Cardiac muscle cell (in vitro differentiated cells and primary cell): ENCODE results near the gene NEDD4L. TPM values are rescaled to one million over a fixed set of nuclear protein-coding genes. Genes with fewer than 3 reads are reported as not detected.
"Not testable (repeated sequence)": the region's sequence is repeated elsewhere in the genome, so short reads cannot be mapped to it uniquely, and the experiment has no call there.

Experiments used
- DNase-seq, 2 donors: peaks; one replicate each; pipeline versions ENCODE4 v3.0.0 to v3.0.0-alpha.2; 2010 to 2017; ENCODE audit warnings: low read depth in 1 of 2, low spot score in 1 of 2
- H3K27ac ChIP-seq: fragments of 200-600 bp; sonication (generic); 2 replicates; pipeline ENCODE4 v1.5.1; 2016
- H3K27me3 ChIP-seq: fragments of 200-600 bp; sonication (generic); 2 replicates; pipeline ENCODE4 v1.6.0; 2016; ENCODE audit warnings: control low read depth
- H3K36me3 ChIP-seq: fragments of 200-600 bp; sonication (generic); 2 replicates; pipeline ENCODE4 v1.5.1; 2016; ENCODE audit warnings: control low read depth
- H3K4me1 ChIP-seq: fragments of 200-600 bp; sonication (generic); 2 replicates; pipeline ENCODE4 v1.8.1; 2017; ENCODE audit warnings: low read depth, mild to moderate bottlenecking, mixed run types
- H3K4me3 ChIP-seq: fragments of 200-600 bp; sonication (generic); 2 replicates; pipeline ENCODE4 v1.5.1; 2016; ENCODE audit warnings: mild to moderate bottlenecking
- H3K9me3 ChIP-seq: fragments of 200-600 bp; sonication (generic); 2 replicates; pipeline ENCODE4 v1.5.1; 2017; ENCODE audit warnings: low read depth, mild to moderate bottlenecking, control low read depth
- CTCF ChIP-seq: IDR thresholded peaks from 2 replicates; pipeline ENCODE4 v1.5.1; 2012; ENCODE audit warnings: low read depth, mild to moderate bottlenecking, low read length
- polyA plus RNA-seq: library from polyadenylated mRNA; unstranded; fragments of >200 nt; fragmentation: Nextera tagmentation; extraction: Ambion mirVana; gene quantifications from 2 replicates; pipeline ENCODE4 v1.2.1, GENCODE V29; 2016
- total RNA-seq: library from RNA; depleted of rRNA; stranded (reverse); fragments of >200 nt; gene quantifications from 2 replicates; pipeline ENCODE4 v1.2.3, GENCODE V29; 2016

NEDD4L gene
- total and polyA plus RNA-seq, 2 experiments from 2014 or later = 30.8 to 40.5 TPM

DNA sequence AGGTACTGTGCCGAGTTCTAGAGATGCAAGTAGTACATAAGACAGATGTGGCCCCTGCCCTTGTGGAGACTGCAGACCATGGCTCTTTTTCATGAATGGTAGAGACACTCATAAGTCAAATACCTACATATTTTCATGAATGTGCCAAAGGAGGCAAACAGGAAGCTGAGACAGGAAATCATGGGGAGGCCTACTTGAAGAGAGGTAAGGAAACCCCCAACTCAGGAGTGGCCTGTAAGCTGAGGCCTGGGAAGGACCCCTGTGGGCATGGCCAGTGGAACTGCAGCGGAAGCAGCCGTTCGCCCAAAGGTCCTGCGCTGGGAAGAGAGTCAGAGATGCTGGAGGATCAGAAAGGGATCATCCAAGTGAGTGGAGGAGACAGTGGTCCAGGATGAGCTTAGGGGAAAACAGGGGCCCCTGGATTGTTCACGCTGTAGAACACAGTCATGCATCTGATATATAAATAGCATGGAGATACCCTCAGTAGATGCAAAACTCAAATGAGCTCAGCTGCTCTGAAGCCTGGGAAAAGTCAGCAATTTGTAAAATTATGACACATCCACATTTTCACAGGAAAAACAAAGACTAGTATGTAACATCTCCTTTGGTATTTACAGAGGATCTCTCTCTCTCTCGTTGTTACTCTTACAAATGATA lies 228.9 kb downstream of the NEDD4L start:
- no peak overlapping the region for H3K4me3 ChIP-seq
- no peak overlapping the region for H3K27ac ChIP-seq
- no peaks in the 10 kb centered on the region for H3K9me3 ChIP-seq
- H3K36me3 ChIP-seq = no peaks in the 10 kb centered on the region
- TF ChIP-seq CTCF = no peak
- no peak for DNase-seq
- no peaks in the 10 kb centered on the region for H3K27me3 ChIP-seq
- H3K4me1 ChIP-seq = peaks cover 23% of the 10 kb centered on the region

GRCh38 chr18:58275176-58275575 lies 231.2 kb downstream of the NEDD4L start:
- Histone ChIP-seq H3K36me3 (no peaks in the 10 kb centered on the region), H3K27ac (no peak overlapping the region), H3K4me3 (no peak overlapping the region), H3K9me3 (no peaks in the 10 kb centered on the region), H3K4me1 (peaks cover 23% of the 10 kb centered on the region), H3K27me3 (no peaks in the 10 kb centered on the region)
- no peak for DNase-seq
- no peak for TF ChIP-seq CTCF

DNA sequence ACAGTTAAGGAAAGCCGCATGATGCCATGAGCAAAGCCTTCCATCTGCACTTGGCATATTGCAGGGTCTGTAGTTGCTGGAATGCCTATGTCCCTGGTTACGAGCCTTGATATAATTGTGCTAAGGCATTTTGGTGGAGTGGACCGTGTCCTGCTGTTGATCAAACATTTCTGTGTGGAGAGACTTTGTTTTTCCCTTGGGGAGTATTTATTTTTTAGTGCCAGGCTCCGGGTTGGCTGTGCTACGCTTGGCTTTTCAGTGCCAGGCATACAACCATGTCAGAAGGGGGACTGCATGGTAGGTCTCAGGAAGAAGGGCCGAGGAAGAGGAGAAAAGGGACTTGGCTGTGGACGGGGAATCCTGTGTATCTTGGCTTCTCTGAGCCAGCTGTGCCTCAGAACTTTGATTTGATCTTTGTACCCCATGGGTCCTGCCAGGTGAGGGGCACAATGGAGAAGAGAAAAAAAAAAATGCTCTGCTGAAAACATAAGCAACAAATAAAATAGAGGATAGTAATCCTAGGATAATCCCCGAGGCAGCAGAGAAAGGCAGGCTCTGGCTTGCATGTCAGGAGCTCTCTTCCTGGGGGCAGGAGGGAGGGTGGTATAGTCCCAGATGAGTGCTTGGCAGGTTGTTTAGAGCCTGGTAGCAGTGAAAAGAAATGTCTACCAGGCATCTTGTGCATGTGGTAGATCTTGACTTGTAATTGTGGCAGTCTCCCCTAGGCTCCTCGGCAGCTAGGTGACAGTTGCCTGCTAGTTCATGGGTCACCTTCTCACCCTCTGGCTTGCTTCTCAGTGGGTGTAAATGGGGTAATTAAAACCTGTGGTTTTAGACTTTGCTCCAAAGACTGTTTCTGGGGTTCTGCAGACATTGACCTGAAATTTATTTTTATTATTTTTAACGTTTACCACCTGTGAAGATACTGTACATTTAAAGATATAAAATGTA lies 233.0 kb downstream of the NEDD4L start:
- H3K4me1 ChIP-seq = peaks cover 14% of the 10 kb centered on the region
- no peaks in the 10 kb centered on the region for H3K36me3 ChIP-seq
- no peak for TF ChIP-seq CTCF
- H3K27me3 ChIP-seq = no peaks in the 10 kb centered on the region
- no peak overlapping the region for H3K4me3 ChIP-seq
- no peak overlapping the region for H3K27ac ChIP-seq
- no peaks in the 10 kb centered on the region for H3K9me3 ChIP-seq
- DNase-seq = no peak

- no peak overlapping the region for H3K27ac ChIP-seq
- DNase-seq = no peak
- no peaks in the 10 kb centered on the region for H3K36me3 ChIP-seq
- H3K4me3 ChIP-seq = no peak overlapping the region
- no peaks in the 10 kb centered on the region for H3K4me1 ChIP-seq
- TF ChIP-seq CTCF = no peak
- H3K27me3 ChIP-seq = no peaks in the 10 kb centered on the region
- no peaks in the 10 kb centered on the region for H3K9me3 ChIP-seq
Observed at GRCh38 chr18:58279504-58280175, 235.6 kb downstream of the NEDD4L start.

DNA sequence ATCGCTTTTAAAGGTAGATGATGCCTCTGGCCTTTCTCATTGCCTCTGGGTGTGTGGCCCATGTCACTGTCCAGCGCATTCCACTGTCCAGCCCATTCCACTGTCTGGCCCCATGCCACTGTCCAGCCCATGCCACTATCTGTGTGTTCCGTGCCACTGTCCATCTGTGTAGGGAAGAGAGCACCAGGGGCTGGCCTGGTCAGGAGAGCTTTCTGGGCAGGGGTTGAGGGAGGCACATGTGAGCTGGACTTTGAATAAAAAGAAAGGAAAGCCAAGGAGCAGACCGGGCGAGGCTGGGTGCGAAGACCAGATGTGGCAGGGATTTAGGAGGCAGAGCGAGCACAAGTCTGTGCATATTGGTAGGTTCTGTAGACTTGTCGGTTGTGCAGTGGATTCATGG lies 236.2 kb downstream of the NEDD4L start:
- no peaks in the 10 kb centered on the region for H3K36me3 ChIP-seq
- no peak for DNase-seq
- H3K4me3 ChIP-seq = no peak overlapping the region
- H3K27ac ChIP-seq = no peak overlapping the region
- TF ChIP-seq CTCF = no peak
- H3K27me3 ChIP-seq = no peaks in the 10 kb centered on the region
- H3K9me3 ChIP-seq = no peaks in the 10 kb centered on the region
- H3K4me1 ChIP-seq = no peaks in the 10 kb centered on the region

DNA sequence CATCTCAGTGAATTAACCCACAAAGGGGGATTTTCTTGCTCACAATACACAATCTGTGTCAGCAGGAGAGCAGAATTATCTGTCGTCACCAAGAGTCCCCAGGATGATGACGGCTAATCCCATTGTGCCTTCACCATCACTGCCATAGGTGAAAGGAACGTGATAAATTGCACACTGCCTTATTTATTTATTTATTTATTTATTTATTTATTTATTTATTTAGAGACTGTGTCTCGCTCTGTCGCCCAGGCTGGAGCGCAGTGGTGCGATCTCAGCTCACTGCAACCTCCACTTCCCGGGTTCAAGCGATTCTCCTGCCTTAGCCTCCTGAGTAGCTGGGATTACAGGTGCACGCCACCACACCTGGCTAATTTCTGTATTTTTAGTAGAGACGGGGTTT lies 238.8 kb downstream of the NEDD4L start:
- not testable (repeated sequence) for H3K27me3 ChIP-seq, H3K36me3 ChIP-seq, H3K4me1 ChIP-seq, H3K9me3 ChIP-seq, DNase-seq, H3K4me3 ChIP-seq, H3K27ac ChIP-seq
